WTC11 (cell line): ENCODE data around the gene CCDC51. TPM values are rescaled to one million over a fixed set of nuclear protein-coding genes. Genes with fewer than 3 reads are reported as not detected.

ENCODE experiments used
- FOXJ3 ChIP-seq: sonication (generic); formaldehyde crosslinking; IDR thresholded peaks from 2 replicates; pipeline ENCODE4 v1.9.0; 2021; ENCODE audit warnings: missing genetic modification reagents, mild to moderate bottlenecking, borderline replicate concordance
- FOXK1 ChIP-seq: sonication (generic); formaldehyde crosslinking; IDR thresholded peaks from 2 replicates; pipeline ENCODE4 v1.8.0; 2022; ENCODE audit warnings: mild to moderate bottlenecking, moderate library complexity, missing genetic modification reagents
- GABPB1 ChIP-seq: sonication (generic); formaldehyde crosslinking; IDR thresholded peaks from 2 replicates; pipeline ENCODE4 v1.8.1; 2023; ENCODE audit warnings: mild to moderate bottlenecking, missing genetic modification reagents
- JUN ChIP-seq: sonication (generic); formaldehyde crosslinking; IDR thresholded peaks from 2 replicates; pipeline ENCODE4 v1.8.0; 2023; ENCODE audit warnings: mild to moderate bottlenecking, missing genetic modification reagents
- KAT7 ChIP-seq: sonication (generic); formaldehyde crosslinking; IDR thresholded peaks from 2 replicates; pipeline ENCODE4 v1.8.1; 2023; ENCODE audit warnings: missing genetic modification reagents, mild to moderate bottlenecking, borderline replicate concordance
- MYBL2 ChIP-seq: sonication (generic); formaldehyde crosslinking; IDR thresholded peaks from 2 replicates; pipeline ENCODE4 v1.8.1; 2023; ENCODE audit warnings: mild to moderate bottlenecking, moderate library complexity, missing genetic modification reagents
- NFATC4 ChIP-seq: fragments of 250-450 bp; sonication (Bioruptor Pico); IDR thresholded peaks from 2 replicates; pipeline ENCODE4 v1.9.0; 2021; ENCODE audit warnings: mild to moderate bottlenecking
- PRRX2 ChIP-seq: fragments of 250-450 bp; sonication (Bioruptor Pico); IDR thresholded peaks from 2 replicates; pipeline ENCODE4 v1.8.0; 2021; ENCODE audit warnings: mild to moderate bottlenecking
- TP53 ChIP-seq: sonication (generic); formaldehyde crosslinking; IDR thresholded peaks from 2 replicates; pipeline ENCODE4 v1.8.1; 2023; ENCODE audit warnings: mild to moderate bottlenecking, missing genetic modification reagents
- ZNF138 ChIP-seq: sonication (generic); formaldehyde crosslinking; conservative IDR thresholded peaks from 2 replicates; pipeline ENCODE4 v1.8.1; 2022; ENCODE audit warnings: mild to moderate bottlenecking, moderate library complexity, missing genetic modification reagents
- ZNF232 ChIP-seq: sonication (generic); formaldehyde crosslinking; IDR thresholded peaks from 2 replicates; pipeline ENCODE4 v1.8.0; 2022; ENCODE audit warnings: mild to moderate bottlenecking, missing genetic modification reagents
- ZNF263 ChIP-seq: sonication (generic); formaldehyde crosslinking; IDR thresholded peaks from 2 replicates; pipeline ENCODE4 v1.8.1; 2022; ENCODE audit warnings: low read depth, mild to moderate bottlenecking, moderate library complexity, missing genetic modification reagents
- total RNA-seq: library from RNA; stranded (reverse); gene quantifications from 3 replicates; pipeline ENCODE4 v1.2.3, GENCODE V29; 2021
- TF ChIP-seq, protein P1 (sequence below): sonication (generic); formaldehyde crosslinking; IDR thresholded peaks from 2 replicates; pipeline ENCODE4 v1.8.0; 2022; ENCODE audit warnings: missing genetic modification reagents
- TF ChIP-seq, protein P2 (sequence below): sonication (generic); formaldehyde crosslinking; IDR thresholded peaks from 2 replicates; pipeline ENCODE4 v1.8.1; 2022; ENCODE audit warnings: low read depth, mild to moderate bottlenecking, moderate library complexity, missing genetic modification reagents, borderline replicate concordance
- TF ChIP-seq, protein P3 (sequence below): fragments of 250-450 bp; sonication (Bioruptor Pico); conservative IDR thresholded peaks from 2 replicates; pipeline ENCODE4 v1.9.0; 2021; ENCODE audit warnings: mild to moderate bottlenecking
- TF ChIP-seq, protein P4 (sequence below): sonication (generic); formaldehyde crosslinking; IDR thresholded peaks from 2 replicates; pipeline ENCODE4 v1.8.0; 2022; ENCODE audit warnings: mild to moderate bottlenecking, missing genetic modification reagents
- TF ChIP-seq, protein P5 (sequence below): sonication (generic); formaldehyde crosslinking; IDR thresholded peaks from 2 replicates; pipeline ENCODE4 v1.8.1; 2023; ENCODE audit warnings: mild to moderate bottlenecking, missing genetic modification reagents
- TF ChIP-seq, protein P6 (sequence below): fragments of 250-450 bp; sonication (Bioruptor Pico); IDR thresholded peaks from 2 replicates; pipeline ENCODE4 v1.9.0; 2021; ENCODE audit warnings: mild to moderate bottlenecking, borderline replicate concordance
- TF ChIP-seq, protein P7 (sequence below): fragments of 250-450 bp; sonication (Bioruptor Pico); IDR thresholded peaks from 2 replicates; pipeline ENCODE4 v1.9.0; 2021; ENCODE audit warnings: mild to moderate bottlenecking
- TF ChIP-seq, protein P8 (sequence below): sonication (generic); formaldehyde crosslinking; IDR thresholded peaks from 2 replicates; pipeline ENCODE4 v1.8.0; 2022; ENCODE audit warnings: mild to moderate bottlenecking, missing genetic modification reagents
- TF ChIP-seq, protein P9 (sequence below): sonication (generic); formaldehyde crosslinking; IDR thresholded peaks from 2 replicates; pipeline ENCODE4 v1.8.1; 2023; ENCODE audit warnings: mild to moderate bottlenecking, missing genetic modification reagents, moderate library complexity

CCDC51 gene
- total RNA-seq, 1 experiment from 2014 or later: 25.1 TPM

DNA sequence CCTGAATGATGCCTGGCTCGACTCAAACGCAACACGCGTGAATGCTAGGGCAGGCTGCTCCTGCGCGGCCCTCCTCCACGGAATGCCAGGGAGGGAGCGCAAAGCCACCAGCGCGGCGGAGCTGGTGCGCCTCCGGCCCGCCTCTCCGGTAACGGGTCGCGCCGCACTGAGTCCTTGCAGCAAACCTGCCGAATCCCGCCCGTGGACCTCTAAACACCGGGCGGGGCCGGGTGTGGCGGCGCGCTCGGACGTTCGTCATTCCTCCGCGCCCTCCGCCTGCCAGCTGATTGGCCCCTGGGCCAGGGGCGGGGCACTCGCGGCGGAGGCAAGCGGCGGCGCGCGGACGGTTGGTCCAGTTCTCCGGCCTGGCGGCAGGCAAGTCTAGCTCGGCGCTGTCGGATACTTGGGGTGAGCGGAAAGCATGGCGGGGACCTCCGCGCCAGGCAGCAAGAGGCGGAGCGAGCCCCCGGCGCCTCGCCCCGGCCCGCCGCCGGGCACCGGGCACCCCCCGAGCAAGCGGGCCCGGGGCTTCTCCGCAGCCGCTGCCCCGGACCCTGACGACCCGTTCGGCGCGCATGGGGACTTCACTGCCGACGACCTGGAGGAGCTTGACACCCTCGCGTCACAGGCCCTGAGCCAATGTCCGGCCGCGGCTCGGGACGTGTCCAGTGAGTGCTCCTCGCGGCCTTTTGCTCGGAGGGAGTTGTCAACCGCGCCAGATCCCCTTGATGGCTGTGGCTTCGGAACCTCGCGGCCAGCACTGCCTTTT lies 6.7 kb upstream of the CCDC51 start, which contains the start of gene ATRIP (continued):
- TF ChIP-seq, protein P1, sequence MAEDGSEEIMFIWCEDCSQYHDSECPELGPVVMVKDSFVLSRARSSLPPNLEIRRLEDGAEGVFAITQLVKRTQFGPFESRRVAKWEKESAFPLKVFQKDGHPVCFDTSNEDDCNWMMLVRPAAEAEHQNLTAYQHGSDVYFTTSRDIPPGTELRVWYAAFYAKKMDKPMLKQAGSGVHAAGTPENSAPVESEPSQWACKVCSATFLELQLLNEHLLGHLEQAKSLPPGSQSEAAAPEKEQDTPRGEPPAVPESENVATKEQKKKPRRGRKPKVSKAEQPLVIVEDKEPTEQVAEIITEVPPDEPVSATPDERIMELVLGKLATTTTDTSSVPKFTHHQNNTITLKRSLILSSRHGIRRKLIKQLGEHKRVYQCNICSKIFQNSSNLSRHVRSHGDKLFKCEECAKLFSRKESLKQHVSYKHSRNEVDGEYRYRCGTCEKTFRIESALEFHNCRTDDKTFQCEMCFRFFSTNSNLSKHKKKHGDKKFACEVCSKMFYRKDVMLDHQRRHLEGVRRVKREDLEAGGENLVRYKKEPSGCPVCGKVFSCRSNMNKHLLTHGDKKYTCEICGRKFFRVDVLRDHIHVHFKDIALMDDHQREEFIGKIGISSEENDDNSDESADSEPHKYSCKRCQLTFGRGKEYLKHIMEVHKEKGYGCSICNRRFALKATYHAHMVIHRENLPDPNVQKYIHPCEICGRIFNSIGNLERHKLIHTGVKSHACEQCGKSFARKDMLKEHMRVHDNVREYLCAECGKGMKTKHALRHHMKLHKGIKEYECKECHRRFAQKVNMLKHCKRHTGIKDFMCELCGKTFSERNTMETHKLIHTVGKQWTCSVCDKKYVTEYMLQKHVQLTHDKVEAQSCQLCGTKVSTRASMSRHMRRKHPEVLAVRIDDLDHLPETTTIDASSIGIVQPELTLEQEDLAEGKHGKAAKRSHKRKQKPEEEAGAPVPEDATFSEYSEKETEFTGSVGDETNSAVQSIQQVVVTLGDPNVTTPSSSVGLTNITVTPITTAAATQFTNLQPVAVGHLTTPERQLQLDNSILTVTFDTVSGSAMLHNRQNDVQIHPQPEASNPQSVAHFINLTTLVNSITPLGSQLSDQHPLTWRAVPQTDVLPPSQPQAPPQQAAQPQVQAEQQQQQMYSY (CRISPR knock-in tag): peak; percentile 90
- TF ChIP-seq, protein P2, sequence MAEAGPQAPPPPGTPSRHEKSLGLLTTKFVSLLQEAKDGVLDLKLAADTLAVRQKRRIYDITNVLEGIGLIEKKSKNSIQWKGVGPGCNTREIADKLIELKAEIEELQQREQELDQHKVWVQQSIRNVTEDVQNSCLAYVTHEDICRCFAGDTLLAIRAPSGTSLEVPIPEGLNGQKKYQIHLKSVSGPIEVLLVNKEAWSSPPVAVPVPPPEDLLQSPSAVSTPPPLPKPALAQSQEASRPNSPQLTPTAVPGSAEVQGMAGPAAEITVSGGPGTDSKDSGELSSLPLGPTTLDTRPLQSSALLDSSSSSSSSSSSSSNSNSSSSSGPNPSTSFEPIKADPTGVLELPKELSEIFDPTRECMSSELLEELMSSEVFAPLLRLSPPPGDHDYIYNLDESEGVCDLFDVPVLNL (CRISPR knock-in tag): peak; percentile 91
- TF ChIP-seq PRRX2 (CRISPR knock-in tag) (no peak), ZNF138 (CRISPR knock-in tag) (no peak), FOXJ3 (CRISPR knock-in tag) (no peak), GABPB1 (CRISPR knock-in tag) (0 out of 2 replicates have a peak, but pooled peaks have one; percentile 70), FOXK1 (CRISPR knock-in tag) (peak; percentile 96), ZNF263 (peak; percentile 69), NFATC4 (CRISPR knock-in tag) (no peak), JUN (CRISPR knock-in tag) (no peak), KAT7 (CRISPR knock-in tag) (0 out of 2 replicates have a peak, but pooled peaks have one; percentile 88), ZNF232 (CRISPR knock-in tag) (peak; percentile 88), MYBL2 (CRISPR knock-in tag) (peak; percentile 93), TP53 (0 out of 2 replicates have a peak, but pooled peaks have one; percentile 75)
- TF ChIP-seq, protein P3, sequence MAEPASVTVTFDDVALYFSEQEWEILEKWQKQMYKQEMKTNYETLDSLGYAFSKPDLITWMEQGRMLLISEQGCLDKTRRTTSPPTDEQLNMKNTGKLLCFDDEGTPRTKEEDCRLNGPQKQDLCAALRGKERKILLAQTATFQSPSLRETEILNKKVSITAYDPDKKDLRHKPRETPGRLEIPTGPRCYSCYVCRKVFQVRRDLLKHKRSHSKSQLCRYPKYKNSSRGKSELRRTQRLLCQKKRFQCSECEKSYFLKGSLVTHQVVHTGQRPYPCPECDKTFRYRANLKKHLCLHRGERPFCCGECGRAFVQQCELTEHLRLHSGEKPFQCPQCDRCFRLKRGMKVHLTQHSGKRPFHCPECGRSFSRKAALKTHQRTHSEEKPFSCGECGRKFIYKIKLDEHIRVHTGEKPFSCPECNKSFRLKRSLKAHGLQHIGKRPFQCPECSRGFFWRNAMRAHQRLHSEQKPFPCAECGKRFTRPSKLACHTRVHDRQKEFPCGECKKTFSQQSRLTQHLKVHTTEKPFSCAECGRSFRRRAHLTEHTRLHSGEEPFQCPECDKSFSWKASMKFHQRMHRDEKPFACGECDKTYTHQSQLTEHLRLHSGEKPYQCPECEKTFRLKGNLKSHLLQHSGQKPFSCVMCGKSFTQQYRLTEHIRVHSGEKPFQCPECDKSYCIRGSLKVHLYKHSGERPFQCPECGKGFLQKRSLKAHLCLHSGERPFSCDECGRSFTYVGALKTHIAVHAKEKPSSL (CRISPR knock-in tag): no peak
- TF ChIP-seq, protein P4, sequence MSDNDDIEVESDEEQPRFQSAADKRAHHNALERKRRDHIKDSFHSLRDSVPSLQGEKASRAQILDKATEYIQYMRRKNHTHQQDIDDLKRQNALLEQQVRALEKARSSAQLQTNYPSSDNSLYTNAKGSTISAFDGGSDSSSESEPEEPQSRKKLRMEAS (CRISPR knock-in tag): peak; percentile 86
- TF ChIP-seq, protein P5, sequence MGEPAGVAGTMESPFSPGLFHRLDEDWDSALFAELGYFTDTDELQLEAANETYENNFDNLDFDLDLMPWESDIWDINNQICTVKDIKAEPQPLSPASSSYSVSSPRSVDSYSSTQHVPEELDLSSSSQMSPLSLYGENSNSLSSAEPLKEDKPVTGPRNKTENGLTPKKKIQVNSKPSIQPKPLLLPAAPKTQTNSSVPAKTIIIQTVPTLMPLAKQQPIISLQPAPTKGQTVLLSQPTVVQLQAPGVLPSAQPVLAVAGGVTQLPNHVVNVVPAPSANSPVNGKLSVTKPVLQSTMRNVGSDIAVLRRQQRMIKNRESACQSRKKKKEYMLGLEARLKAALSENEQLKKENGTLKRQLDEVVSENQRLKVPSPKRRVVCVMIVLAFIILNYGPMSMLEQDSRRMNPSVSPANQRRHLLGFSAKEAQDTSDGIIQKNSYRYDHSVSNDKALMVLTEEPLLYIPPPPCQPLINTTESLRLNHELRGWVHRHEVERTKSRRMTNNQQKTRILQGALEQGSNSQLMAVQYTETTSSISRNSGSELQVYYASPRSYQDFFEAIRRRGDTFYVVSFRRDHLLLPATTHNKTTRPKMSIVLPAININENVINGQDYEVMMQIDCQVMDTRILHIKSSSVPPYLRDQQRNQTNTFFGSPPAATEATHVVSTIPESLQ: no peak
- TF ChIP-seq, protein P6, sequence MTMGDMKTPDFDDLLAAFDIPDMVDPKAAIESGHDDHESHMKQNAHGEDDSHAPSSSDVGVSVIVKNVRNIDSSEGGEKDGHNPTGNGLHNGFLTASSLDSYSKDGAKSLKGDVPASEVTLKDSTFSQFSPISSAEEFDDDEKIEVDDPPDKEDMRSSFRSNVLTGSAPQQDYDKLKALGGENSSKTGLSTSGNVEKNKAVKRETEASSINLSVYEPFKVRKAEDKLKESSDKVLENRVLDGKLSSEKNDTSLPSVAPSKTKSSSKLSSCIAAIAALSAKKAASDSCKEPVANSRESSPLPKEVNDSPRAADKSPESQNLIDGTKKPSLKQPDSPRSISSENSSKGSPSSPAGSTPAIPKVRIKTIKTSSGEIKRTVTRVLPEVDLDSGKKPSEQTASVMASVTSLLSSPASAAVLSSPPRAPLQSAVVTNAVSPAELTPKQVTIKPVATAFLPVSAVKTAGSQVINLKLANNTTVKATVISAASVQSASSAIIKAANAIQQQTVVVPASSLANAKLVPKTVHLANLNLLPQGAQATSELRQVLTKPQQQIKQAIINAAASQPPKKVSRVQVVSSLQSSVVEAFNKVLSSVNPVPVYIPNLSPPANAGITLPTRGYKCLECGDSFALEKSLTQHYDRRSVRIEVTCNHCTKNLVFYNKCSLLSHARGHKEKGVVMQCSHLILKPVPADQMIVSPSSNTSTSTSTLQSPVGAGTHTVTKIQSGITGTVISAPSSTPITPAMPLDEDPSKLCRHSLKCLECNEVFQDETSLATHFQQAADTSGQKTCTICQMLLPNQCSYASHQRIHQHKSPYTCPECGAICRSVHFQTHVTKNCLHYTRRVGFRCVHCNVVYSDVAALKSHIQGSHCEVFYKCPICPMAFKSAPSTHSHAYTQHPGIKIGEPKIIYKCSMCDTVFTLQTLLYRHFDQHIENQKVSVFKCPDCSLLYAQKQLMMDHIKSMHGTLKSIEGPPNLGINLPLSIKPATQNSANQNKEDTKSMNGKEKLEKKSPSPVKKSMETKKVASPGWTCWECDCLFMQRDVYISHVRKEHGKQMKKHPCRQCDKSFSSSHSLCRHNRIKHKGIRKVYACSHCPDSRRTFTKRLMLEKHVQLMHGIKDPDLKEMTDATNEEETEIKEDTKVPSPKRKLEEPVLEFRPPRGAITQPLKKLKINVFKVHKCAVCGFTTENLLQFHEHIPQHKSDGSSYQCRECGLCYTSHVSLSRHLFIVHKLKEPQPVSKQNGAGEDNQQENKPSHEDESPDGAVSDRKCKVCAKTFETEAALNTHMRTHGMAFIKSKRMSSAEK (CRISPR knock-in tag): no peak
- TF ChIP-seq, protein P7, sequence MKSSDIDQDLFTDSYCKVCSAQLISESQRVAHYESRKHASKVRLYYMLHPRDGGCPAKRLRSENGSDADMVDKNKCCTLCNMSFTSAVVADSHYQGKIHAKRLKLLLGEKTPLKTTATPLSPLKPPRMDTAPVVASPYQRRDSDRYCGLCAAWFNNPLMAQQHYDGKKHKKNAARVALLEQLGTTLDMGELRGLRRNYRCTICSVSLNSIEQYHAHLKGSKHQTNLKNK (CRISPR knock-in tag): no peak
- TF ChIP-seq, protein P8, sequence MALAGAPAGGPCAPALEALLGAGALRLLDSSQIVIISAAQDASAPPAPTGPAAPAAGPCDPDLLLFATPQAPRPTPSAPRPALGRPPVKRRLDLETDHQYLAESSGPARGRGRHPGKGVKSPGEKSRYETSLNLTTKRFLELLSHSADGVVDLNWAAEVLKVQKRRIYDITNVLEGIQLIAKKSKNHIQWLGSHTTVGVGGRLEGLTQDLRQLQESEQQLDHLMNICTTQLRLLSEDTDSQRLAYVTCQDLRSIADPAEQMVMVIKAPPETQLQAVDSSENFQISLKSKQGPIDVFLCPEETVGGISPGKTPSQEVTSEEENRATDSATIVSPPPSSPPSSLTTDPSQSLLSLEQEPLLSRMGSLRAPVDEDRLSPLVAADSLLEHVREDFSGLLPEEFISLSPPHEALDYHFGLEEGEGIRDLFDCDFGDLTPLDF (CRISPR knock-in tag): no peak
- TF ChIP-seq, protein P9, sequence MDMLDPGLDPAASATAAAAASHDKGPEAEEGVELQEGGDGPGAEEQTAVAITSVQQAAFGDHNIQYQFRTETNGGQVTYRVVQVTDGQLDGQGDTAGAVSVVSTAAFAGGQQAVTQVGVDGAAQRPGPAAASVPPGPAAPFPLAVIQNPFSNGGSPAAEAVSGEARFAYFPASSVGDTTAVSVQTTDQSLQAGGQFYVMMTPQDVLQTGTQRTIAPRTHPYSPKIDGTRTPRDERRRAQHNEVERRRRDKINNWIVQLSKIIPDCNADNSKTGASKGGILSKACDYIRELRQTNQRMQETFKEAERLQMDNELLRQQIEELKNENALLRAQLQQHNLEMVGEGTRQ: peak; percentile 56; the same call in 1 of the 2 replicates
